ENCODE measurements around the gene SYT8.

DNA sequence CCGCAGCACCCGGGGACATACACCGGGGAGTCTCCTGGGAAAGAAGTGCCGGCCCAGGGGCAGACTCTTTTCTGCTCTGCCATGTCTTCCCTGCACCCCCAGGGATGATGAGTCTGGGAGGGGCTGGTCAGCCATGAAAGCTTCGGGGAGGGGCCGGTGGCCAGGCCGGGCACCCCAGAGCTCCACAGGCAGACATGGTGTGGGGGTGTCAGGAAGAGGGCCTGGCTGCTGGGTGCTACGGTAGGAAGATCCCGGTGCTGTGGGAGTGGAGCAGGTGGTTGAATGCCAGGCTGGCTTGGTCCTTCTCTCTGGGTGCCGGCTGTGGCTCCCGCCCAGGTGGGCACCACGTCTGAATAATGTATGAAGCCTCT is 35.5 kb downstream of the SYT8 start:
- TF ChIP-seq EZH2 (IDR thresholded peaks at IDR 0.05; ENCODE audit: insufficient read depth, poor library complexity, severe bottlenecking) = no peak
- no peak for TF ChIP-seq EZH2phosphoT487 (IDR thresholded peaks at IDR 0.05; ENCODE audit: insufficient read depth, low read depth)

Data from GM23248 (cell line).